Measurements from ENCODE around the gene NDRG4. TPM values are rescaled to one million over a fixed set of nuclear protein-coding genes. Genes with fewer than 3 reads are reported as not detected.

The NDRG4 gene
- total RNA-seq, 2 donors from 2014 or later = 163 to 238 TPM

DNA sequence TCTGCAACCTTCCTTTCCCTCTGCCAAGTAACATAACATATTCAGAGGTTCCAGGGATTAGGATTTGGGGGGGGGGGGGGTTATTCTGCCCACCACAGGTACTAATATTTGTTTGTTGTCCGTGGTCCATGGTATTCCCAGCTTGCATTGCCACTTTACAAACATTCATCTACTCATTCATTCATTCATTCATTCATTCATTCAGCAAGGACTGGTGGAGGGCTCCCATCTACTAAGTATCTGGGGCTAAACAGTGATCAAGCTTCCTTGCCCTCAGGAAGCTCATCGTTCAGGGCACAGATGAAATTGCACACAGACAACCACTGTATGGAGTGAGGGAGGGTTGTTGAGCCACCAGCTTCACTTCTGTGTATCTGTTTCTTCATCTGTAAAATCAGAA, 45.8 kb upstream of the NDRG4 start:
- Histone ChIP-seq H3K27ac (no peak overlapping the region), H3K4me3 (no peak overlapping the region), H3K9me3 (no peaks in the 10 kb centered on the region), H3K4me1 (peaks cover 0 to 9% of the 10 kb centered on the region in 2 donors), H3K36me3 (no peaks in the 10 kb centered on the region), H3K27me3 (no peaks in the 10 kb centered on the region)
- TF ChIP-seq, protein P1, sequence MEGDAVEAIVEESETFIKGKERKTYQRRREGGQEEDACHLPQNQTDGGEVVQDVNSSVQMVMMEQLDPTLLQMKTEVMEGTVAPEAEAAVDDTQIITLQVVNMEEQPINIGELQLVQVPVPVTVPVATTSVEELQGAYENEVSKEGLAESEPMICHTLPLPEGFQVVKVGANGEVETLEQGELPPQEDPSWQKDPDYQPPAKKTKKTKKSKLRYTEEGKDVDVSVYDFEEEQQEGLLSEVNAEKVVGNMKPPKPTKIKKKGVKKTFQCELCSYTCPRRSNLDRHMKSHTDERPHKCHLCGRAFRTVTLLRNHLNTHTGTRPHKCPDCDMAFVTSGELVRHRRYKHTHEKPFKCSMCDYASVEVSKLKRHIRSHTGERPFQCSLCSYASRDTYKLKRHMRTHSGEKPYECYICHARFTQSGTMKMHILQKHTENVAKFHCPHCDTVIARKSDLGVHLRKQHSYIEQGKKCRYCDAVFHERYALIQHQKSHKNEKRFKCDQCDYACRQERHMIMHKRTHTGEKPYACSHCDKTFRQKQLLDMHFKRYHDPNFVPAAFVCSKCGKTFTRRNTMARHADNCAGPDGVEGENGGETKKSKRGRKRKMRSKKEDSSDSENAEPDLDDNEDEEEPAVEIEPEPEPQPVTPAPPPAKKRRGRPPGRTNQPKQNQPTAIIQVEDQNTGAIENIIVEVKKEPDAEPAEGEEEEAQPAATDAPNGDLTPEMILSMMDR (IDR thresholded peaks at IDR 0.05) = no peak
- no peak for DNase-seq (ENCODE audit: low spot score)

DNA sequence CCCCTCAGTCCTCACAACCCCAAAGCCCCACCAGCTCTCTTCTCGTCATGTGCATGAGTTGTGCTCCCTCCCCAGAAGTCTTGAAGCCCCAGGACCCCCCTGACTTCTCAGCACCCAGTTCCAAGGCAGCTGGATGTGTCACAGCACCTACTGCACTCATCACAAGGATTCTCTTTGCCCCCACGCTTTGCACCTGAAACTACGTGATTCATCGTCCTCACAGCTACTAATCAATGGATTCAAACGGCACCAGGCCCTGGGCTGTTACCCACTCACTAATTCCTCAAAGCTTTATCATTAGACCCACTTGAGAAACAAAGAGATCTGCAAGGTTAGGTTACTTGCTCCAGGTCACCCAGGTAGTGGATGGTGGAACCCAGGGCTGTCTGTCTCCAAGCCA, 45.1 kb upstream of the NDRG4 start:
- H3K4me1 ChIP-seq = peaks cover 0 to 9% of the 10 kb centered on the region in 2 donors
- no peak overlapping the region for H3K4me3 ChIP-seq
- no peaks in the 10 kb centered on the region for H3K27me3 ChIP-seq
- no peak for DNase-seq (ENCODE audit: low spot score)
- no peaks in the 10 kb centered on the region for H3K9me3 ChIP-seq
- no peaks in the 10 kb centered on the region for H3K36me3 ChIP-seq
- TF ChIP-seq, protein P1 (IDR thresholded peaks at IDR 0.05) = no peak
- no peak overlapping the region for H3K27ac ChIP-seq

DNA sequence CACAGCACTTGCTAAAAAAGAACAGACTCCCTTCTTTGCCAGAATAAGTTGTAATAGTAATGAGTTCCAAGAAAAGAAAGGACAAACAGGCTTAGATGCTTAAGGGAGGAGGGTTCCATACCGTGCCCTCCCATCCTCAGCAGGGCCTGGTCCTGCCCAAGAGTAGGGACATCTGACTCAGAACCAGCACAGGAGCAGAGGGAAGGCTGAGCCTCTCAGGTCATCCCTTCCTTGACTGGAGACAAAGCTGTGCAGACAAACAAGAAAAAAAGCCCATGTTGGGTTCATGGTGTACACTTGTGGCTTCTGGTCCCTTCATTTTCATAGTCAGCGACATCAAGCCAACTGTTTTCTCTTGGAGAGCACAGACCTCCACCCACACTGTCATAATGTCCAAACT, 44.2 kb upstream of the NDRG4 start:
- Histone ChIP-seq H3K4me1 (peaks cover 0 to 9% of the 10 kb centered on the region in 2 donors), H3K27me3 (no peaks in the 10 kb centered on the region), H3K9me3 (no peaks in the 10 kb centered on the region), H3K4me3 (no peak overlapping the region), H3K36me3 (no peaks in the 10 kb centered on the region), H3K27ac (peak overlapping the region; percentile 0 to 2)
- no peak for DNase-seq (ENCODE audit: low spot score)
- TF ChIP-seq, protein P1 (IDR thresholded peaks at IDR 0.05) = no peak

DNA sequence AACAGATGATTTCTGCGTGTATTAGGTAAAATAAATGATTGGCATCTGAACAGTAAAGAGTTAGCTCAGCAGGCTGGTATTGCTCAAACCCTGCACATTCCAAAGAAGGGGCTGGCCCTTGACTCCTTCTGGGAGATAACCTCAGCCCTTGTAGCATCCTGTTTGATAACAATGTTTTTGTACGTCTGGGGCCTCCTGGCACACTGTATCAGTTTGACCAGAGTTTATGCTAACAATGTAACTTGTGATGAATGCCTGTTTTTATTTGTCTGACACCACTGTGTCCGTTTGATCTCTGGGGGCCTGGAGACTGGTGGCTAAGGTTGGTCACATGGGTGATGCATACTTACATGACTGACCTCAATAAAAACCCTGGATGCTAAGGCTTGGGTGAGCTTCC, 43.8 kb upstream of the NDRG4 start:
- H3K27me3 ChIP-seq = no peaks in the 10 kb centered on the region
- H3K27ac ChIP-seq = peak overlapping the region; percentile 0 to 2
- no peaks in the 10 kb centered on the region for H3K9me3 ChIP-seq
- H3K4me1 ChIP-seq = peaks cover 0 to 9% of the 10 kb centered on the region in 2 donors
- DNase-seq (ENCODE audit: low spot score) = no peak
- no peaks in the 10 kb centered on the region for H3K36me3 ChIP-seq
- TF ChIP-seq, protein P1 (IDR thresholded peaks at IDR 0.05) = no peak
- H3K4me3 ChIP-seq = no peak overlapping the region

DNA sequence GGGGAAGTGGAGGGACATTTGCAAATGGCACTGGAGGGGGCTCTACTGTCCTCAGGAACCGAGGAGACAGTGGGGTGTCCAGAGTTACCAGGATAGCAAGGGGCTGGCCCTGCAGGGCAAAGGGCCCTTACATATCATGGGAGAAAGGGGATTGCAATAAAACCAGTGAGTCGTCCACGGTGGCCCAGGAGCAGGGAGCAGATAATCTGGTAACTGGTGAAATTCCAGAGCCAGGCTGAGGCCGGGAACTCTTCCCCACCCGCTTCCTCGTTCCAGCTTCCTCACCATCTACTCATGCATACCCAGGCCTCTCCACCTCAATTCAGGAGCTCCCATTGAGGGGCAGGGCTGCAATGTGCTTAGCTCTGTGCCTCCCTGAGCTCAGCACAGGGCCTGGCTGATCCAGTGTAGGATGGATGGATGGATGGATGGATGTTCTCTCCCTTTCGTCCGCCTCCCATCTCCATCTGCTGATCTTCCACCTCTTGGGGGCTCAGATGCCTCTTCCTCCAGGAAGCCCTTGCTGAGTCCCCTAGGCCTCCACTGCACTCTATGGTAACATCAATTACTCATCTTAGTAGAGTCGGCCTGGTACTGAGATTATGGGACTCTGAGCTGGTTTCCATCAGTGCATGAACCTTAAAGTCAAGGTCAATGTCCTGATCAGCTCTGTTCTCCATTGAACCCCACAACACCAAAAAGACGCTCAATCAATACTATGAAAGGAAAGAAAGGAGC, 41.2 kb upstream of the NDRG4 start:
- no peak for DNase-seq (ENCODE audit: low spot score)
- Histone ChIP-seq H3K27ac (peak overlapping the region in 1 of 2 donors; percentile 22), H3K4me1 (peaks cover 0 to 20% of the 10 kb centered on the region in 2 donors), H3K9me3 (no peaks in the 10 kb centered on the region), H3K36me3 (no peaks in the 10 kb centered on the region), H3K27me3 (no peaks in the 10 kb centered on the region), H3K4me3 (no peak overlapping the region)
- TF ChIP-seq, protein P1 (IDR thresholded peaks at IDR 0.05) = no peak

Data from right atrium auricular region (tissue), 2 donors.